Activated effector memory CD4-positive, alpha-beta T cell treated with Interleukin-2 at 50 U/mL for 16 hours (primary cell): ENCODE measurements around the gene CD74.
A peak's percentile ranks its signal among the peaks of the same experiment; 100 is the strongest.

Experiments used
- DNase-seq: peaks from one replicate; pipeline ENCODE4 v3.0.0-alpha.2; 2020

Gene CD74

DNA sequence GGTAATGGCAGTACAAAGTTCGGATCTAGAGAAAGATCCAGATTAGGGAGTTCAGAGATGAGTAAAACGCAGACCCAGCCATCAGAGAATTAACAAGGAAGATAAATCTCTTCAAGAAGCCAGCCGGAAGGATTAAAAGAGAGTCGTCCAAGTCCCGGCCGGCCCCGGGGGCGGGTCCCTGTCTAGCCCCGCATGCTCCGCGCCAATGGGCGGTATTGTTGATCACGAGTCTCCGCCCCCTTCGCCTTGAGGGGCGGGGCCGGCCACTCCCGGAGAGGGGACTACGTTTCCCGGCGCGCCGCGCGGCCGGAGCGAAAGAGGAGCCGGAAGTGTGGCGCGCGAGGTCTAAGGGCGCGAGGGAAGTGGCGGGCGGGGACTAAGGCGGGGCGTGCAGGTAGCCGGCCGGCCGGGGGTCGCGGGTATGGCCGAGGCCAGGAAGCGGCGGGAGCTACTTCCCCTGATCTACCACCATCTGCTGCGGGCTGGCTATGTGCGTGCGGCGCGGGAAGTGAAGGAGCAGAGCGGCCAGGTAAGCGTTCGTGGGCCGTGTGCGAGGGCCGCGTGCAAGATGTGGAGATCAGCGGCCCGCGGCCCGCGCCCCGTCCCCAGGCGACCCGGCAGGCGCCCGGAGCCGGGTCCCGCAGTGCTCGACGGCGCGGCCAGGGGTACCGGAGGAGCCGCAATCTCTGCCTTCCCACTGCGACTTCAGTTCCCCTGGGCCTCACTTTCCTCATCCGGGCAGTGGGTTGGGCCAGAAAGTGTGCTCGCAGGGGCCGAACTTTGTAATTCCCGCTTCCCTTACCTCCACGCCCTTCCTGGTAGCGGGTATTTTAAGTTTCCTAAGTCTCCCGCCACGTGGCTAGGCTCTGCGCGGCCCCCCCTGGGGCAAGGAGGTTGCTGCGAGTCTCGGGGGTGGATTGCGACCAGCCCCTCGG, 55.1 kb downstream of the CD74 start, which contains the start of gene TCOF1:
TCOF1 (plus strand) TSS at position 372 of the 935 bp plus-strand sequence; CDS start at position 422, 50 bp downstream.
- peak; percentile 98 for DNase-seq

DNA sequence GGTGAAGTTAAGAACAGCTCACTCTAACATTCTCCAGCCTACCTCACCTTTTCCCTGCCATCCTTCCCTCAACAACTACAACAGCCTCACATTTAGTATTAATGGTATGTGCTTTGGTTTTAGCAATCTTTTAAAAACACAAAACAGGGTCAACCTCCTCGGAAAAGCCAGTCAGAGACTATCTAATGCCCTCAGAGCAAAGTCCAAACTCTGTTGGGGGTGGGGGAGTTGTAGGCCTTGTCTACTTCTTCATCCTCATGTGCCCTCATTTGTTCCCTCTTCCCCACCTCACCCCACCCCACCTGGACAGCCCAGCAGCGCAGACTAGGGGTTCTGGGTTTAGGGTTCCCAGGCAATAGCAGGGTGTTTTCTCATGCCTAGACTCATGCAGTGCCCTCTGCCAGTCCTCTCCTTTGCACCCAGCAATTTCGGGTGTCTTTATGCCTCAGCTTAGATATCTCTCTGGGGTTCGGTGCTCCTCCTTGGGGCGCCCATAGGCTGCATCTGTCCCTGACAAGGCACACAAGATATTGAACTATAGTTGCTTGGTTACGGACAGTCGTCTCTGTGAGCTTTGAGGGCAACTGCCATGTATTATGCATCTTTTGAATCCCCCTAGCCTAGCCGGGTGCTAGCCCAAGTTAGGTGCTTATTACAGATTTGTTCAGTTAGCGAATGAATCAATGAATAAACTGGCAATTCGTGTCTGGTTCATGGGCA, 56.0 kb downstream of the CD74 start:
- DNase-seq, result no peak

DNA sequence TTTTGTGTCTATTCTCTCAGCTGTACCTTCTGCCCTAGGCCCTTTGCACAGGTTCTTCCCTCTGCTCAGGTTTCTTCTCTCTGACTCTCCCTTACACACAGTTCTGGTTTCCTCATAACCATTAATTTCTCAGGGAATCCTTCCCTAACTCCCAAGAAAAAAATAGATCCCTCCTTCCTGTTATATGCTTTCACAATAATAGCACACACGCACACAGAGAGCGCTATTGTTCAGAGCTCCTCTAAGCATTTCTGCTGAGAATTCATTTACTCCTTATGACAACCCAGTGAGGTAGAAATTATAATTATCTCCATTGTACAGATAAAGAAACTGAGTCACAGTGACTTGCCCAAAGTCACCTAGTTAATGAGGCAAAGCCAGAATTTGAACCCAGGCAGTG, 56.9 kb downstream of the CD74 start:
- DNase-seq, result no peak

GRCh38 chr5:150353032-150353675, 59.6 kb downstream of the CD74 start:
- no peak for DNase-seq

DNA sequence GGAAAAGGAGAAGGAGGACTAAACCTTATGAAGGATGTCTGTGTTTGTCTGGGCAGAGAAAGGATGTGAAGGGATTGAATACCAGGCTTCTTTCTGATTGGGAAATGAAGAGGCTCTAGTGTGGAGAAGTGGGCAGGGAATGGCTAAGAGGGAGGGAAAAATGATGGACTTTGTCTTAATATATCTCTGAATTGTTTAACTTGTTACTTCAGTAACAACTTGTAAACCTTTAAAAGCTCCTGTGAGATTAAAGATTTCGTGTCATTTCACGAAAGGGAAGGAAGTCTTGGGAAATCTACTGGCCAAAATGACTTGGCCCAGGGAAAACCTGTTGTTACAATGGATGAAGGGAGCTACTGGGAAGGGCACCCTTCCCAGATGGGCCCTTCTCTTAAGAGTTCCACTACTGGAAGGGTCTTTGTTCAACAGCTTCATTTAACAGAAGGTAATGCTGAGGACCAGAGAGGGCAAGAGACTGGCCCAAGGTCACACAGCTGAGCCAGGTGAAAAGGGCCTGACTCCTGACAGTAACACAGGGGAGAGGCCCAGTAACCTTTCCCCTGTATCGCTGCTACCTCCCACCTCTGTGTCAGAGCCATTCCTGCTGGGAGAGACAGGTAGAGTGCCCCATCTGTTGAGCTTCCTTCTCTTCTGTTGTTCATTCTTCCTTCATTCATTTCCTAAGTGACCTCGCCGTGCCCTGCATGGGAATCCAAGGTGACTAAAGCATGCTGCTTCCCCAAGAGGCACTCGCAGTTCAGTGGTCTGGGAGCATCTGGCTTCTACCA, 60.3 kb downstream of the CD74 start:
- no peak for DNase-seq
